Left ventricle myocardium inferior (tissue), 1 donor: ENCODE results near the gene SLC66A1. TPM values are rescaled to one million over a fixed set of nuclear protein-coding genes. Genes with fewer than 3 reads are reported as not detected.

ENCODE experiments used
- DNase-seq: peaks from one replicate; pipeline ENCODE4 v3.0.0-alpha.2; 2020
- H3K27ac ChIP-seq: fragments of 200-600 bp; replicated peaks from 2 replicates; pipeline ENCODE4 v1.8.0; 2021
- H3K27me3 ChIP-seq: fragments of 200-600 bp; 2 replicates; pipeline ENCODE4 v1.8.0; 2021; ENCODE audit warnings: low read depth
- H3K36me3 ChIP-seq: fragments of 200-600 bp; 2 replicates; pipeline ENCODE4 v1.8.0; 2021
- H3K4me1 ChIP-seq: fragments of 200-600 bp; 2 replicates; pipeline ENCODE4 v1.8.0; 2021
- H3K4me3 ChIP-seq: fragments of 200-600 bp; 2 replicates; pipeline ENCODE4 v1.8.0; 2021; ENCODE audit warnings: mild to moderate bottlenecking, moderate library complexity
- H3K9me3 ChIP-seq: fragments of 200-600 bp; replicated peaks from 2 replicates; pipeline ENCODE4 v1.8.0; 2021
- intact Hi-C: fragments of 100-400 bp; cut with micrococcal nuclease; formaldehyde crosslinking; loops from one replicate; pipeline ENCODE4 v1.11.0; 2022
- total RNA-seq: library from RNA; stranded (reverse); fragmentation: NEBNext Ultra II Directional; extraction: Animal tissue kit (Norgen Biotek cat#: 25700); gene quantifications from one replicate; pipeline ENCODE4 v1.2.1, GENCODE V29; 2021
- TF ChIP-seq, protein P1 (sequence below): fragments of 200-600 bp; IDR thresholded peaks from 2 replicates; pipeline ENCODE4 v1.8.0; 2021; ENCODE audit warnings: antibody characterized with exemption, mild to moderate bottlenecking, borderline replicate concordance
- donor health status: DM: no; HTN: yes; CAD: no; lungs with severe emphysema.

The SLC66A1 gene
- total RNA-seq, 1 donor from 2014 or later, result 5.8 TPM

GRCh38 chr1:19360843-19361610, 48.9 kb downstream of the SLC66A1 start:
- H3K4me3 ChIP-seq, result no peak overlapping the region
- intact Hi-C loops, result no loop called here
- no peaks in the 10 kb centered on the region for H3K27me3 ChIP-seq
- DNase-seq, result no peak
- H3K27ac ChIP-seq, result no peak overlapping the region
- peaks cover 31% of the 10 kb centered on the region for H3K4me1 ChIP-seq
- TF ChIP-seq, protein P1, sequence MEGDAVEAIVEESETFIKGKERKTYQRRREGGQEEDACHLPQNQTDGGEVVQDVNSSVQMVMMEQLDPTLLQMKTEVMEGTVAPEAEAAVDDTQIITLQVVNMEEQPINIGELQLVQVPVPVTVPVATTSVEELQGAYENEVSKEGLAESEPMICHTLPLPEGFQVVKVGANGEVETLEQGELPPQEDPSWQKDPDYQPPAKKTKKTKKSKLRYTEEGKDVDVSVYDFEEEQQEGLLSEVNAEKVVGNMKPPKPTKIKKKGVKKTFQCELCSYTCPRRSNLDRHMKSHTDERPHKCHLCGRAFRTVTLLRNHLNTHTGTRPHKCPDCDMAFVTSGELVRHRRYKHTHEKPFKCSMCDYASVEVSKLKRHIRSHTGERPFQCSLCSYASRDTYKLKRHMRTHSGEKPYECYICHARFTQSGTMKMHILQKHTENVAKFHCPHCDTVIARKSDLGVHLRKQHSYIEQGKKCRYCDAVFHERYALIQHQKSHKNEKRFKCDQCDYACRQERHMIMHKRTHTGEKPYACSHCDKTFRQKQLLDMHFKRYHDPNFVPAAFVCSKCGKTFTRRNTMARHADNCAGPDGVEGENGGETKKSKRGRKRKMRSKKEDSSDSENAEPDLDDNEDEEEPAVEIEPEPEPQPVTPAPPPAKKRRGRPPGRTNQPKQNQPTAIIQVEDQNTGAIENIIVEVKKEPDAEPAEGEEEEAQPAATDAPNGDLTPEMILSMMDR, result no peak
- H3K9me3 ChIP-seq, result no peaks in the 10 kb centered on the region
- peaks cover 17% of the 10 kb centered on the region for H3K36me3 ChIP-seq

DNA sequence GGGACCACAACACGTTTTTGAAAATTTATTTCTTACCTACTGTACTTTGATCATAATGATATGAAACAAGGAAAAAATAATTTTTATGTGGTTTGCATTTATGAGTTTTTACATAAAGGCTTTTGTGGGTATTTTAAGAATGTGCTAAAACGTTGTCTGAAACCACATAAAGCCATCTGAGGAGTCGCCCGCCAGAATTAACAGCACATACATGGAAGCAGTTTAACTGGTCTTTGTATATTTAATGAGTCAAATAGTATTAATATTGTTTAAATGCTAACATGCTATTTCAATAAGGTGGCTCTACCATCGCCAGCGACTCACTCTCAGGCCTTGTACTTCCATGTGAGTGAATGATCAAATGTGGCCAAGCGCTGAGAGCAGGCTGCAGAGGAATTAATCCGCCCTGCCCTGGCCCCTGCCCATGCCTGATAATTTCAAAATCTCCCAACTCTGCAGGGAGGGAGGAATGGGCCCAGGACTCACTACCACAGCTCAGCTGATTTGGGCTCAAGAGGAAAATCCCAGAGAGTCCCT, 49.6 kb downstream of the SLC66A1 start:
- Histone ChIP-seq H3K36me3 (peaks cover 10% of the 10 kb centered on the region), H3K4me1 (peaks cover 36% of the 10 kb centered on the region), H3K4me3 (no peak overlapping the region), H3K27ac (no peak overlapping the region), H3K9me3 (no peaks in the 10 kb centered on the region), H3K27me3 (no peaks in the 10 kb centered on the region)
- TF ChIP-seq, protein P1, result no peak
- DNase-seq, result no peak
- intact Hi-C loops, result no loop called here

- peaks cover 51% of the 10 kb centered on the region for H3K4me1 ChIP-seq
- H3K36me3 ChIP-seq, result peaks cover 3% of the 10 kb centered on the region
- no peaks in the 10 kb centered on the region for H3K9me3 ChIP-seq
- H3K4me3 ChIP-seq, result no peak overlapping the region
- DNase-seq, result no peak
- H3K27ac ChIP-seq, result no peak overlapping the region
- TF ChIP-seq, protein P1, result no peak
- intact Hi-C loops, result no loop called here
- H3K27me3 ChIP-seq, result no peaks in the 10 kb centered on the region
These were observed 51.5 kb downstream of the SLC66A1 start for GRCh38 chr1:19363536-19364152.

DNA sequence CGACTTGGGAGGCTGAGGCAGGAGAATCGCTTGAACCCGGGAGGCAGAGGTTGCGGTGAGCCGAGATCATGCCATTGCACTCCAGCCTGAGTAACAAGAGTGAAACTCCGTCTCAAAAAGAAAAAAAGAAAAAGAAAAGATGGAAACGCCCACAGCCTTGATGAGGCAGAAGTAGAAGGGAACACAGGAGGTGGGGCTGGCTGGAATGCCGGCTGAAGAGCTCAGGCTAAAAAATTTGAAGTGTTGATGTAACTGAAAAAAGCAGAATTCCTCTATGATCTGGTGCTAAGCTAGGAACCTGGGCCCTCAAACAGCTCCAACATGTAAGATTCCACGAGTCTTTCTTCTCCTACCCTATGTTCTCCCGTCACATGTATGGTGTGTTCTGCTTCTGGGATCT, 53.6 kb downstream of the SLC66A1 start:
- Histone ChIP-seq H3K27ac (peak overlapping the region; percentile 42), H3K36me3 (peaks cover 3% of the 10 kb centered on the region), H3K9me3 (no peaks in the 10 kb centered on the region), H3K4me3 (no peak overlapping the region), H3K27me3 (no peaks in the 10 kb centered on the region), H3K4me1 (peaks cover 57% of the 10 kb centered on the region)
- TF ChIP-seq, protein P1, result no peak
- intact Hi-C loops, result no loop called here
- no peak for DNase-seq

- intact Hi-C loops, result no loop called here
- Histone ChIP-seq H3K27ac (peak overlapping the region; percentile 42), H3K9me3 (no peaks in the 10 kb centered on the region), H3K27me3 (no peaks in the 10 kb centered on the region), H3K36me3 (peaks cover 3% of the 10 kb centered on the region), H3K4me1 (peaks cover 65% of the 10 kb centered on the region), H3K4me3 (no peak overlapping the region)
- DNase-seq, result no peak
- TF ChIP-seq, protein P1, result no peak
These were observed 54.7 kb downstream of the SLC66A1 start for GRCh38 chr1:19366599-19367536.
